Uterus (tissue), 4 donors: ENCODE results near the gene C20orf204. TPM values are rescaled to one million over a fixed set of nuclear protein-coding genes. Genes with fewer than 3 reads are reported as not detected.
"Not testable (repeated sequence)": the region's sequence is repeated elsewhere in the genome, so short reads cannot be mapped to it uniquely, and the experiment has no call there.

Source experiments
- DNase-seq, 2 donors: peaks; one replicate each; pipeline ENCODE4 v3.0.0-alpha.2; 2019 to 2020
- H3K27ac ChIP-seq, 2 donors: fragments of 200-600 bp; sonication (generic); 1 replicate in 1 of 2; 2 replicates in 1 of 2; pipeline ENCODE4 v1.5.1; 2016 to 2018
- H3K27me3 ChIP-seq, 2 donors: fragments of 200-600 bp; sonication (generic); one replicate each; pipeline ENCODE4 v1.5.1; 2018 to 2019; ENCODE audit warnings: control low read depth in 1 of 2
- H3K36me3 ChIP-seq, 2 donors: fragments of 200-600 bp; sonication (generic); one replicate each; pipeline ENCODE4 v1.5.1; 2019; ENCODE audit warnings: control low read depth in 1 of 2
- H3K4me1 ChIP-seq, 2 donors: fragments of 200-600 bp; sonication (generic); one replicate each; pipeline ENCODE4 v1.5.1; 2018 to 2019; ENCODE audit warnings: control low read depth in 1 of 2
- H3K4me3 ChIP-seq, 2 donors: fragments of 200-600 bp; sonication (generic); 1 replicate in 1 of 2; 2 replicates in 1 of 2; pipeline ENCODE4 v1.5.1; 2018 to 2019; ENCODE audit warnings: mild to moderate bottlenecking in 1 of 2
- H3K9me3 ChIP-seq, 2 donors: fragments of 200-600 bp; sonication (generic); one replicate each; pipeline ENCODE4 v1.5.1; 2019; ENCODE audit warnings: control low read depth in 1 of 2
- POLR2A ChIP-seq, 2 donors: fragments of 450-650 bp; IDR thresholded peaks; one replicate each; pipeline ENCODE4 v1.6.1; 2016; ENCODE audit warnings: antibody characterized with exemption in 2 of 2, mild to moderate bottlenecking in 1 of 2, moderate library complexity in 1 of 2
- intact Hi-C: fragments of 100-400 bp; cut with DNase I; formaldehyde crosslinking; loops from one replicate; pipeline ENCODE4 v1.15.1; 2023; ENCODE audit warnings: low total_unique reads
- microRNA-seq: library from miRNA; unstranded; fragments of <30 nt; microRNA quantifications from one replicate; pipeline ENCODE4, GENCODE V29; 2016; ENCODE audit warnings: borderline microRNAs expressed, borderline replicate concordance
- small RNA-seq: library from RNA; depleted of rRNA; stranded (forward); fragments of <200 nt; gene quantifications from one replicate; pipeline ENCODE3, GENCODE V24; 2016
- total RNA-seq, 4 donors: library from RNA; depleted of rRNA in 3 of 4; stranded (reverse); fragments of >200 nt in 3 of 4; gene quantifications; one replicate each; pipeline versions ENCODE4 v1.1.0 to v1.2.4, GENCODE V29; 2014 to 2023
- TF ChIP-seq, protein P1 (sequence below), 4 experiments: fragments of 200-600 bp in 2 of 4; fragments of 450-650 bp in 2 of 4; sonication (generic) in 2 of 4; IDR thresholded peaks; one replicate each; pipeline ENCODE4 v1.5.1; 2016 to 2019; ENCODE audit warnings: antibody characterized with exemption in 4 of 4, mild to moderate bottlenecking in 2 of 4, moderate library complexity in 1 of 4
- donor health status: DM: yes; HTN: yes; CAD: no.

C20orf204 gene
- total RNA-seq, 4 donors from 2014 or later, result 0.26 to 2.9 (median 1.9) TPM; not detected in 1

DNA sequence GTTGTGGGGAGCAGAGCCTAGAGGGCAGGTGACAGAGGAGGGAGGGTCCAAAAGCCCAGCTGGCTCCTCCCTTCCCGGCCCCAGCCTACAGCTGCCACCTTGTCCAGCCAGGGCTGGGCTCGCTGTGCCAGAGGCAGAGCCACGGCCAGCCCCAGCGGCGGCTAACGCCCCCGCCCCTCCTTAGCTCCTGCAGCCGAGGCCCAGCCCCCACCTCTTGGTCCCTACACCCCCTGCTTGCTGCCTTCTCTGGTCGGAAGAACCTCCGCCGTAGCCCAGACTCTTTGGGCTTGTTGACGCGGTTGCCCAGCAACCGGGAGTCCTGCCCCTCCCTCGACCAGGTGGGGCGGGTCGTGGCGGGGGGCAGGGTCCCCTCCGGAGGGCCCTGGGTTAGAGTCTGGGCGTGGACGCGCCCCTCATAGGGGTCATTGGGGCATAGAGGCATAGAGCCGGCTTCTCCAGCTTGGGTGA is 48.7 kb downstream of the C20orf204 start:
- H3K27me3 ChIP-seq, result peaks cover 0 to 6% of the 10 kb centered on the region in 2 donors

DNA sequence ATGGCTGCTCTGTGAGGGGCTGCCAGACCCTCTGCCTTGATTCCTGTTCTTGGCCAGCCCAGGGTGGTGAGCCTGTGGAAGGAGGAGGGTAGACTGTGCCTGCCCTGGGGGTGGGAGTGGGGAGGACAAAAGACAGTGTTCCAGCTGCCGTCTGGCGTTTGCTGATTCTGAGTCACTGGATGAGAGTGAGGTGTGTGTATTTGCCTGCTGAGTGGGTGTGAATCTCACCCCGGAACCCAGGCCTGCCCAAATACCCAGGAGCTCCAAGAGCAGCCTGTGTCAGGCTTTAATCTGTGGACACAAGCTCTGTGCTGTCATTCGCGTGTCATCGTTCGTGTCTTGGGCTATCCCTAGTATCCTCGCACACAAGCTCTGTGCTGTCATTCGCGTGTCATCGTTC is 50.8 kb downstream of the C20orf204 start:
- Histone ChIP-seq H3K27ac (no peak overlapping the region), H3K4me1 (peaks cover 0 to 6% of the 10 kb centered on the region in 2 donors), H3K36me3 (no peaks in the 10 kb centered on the region), H3K4me3 (no peak overlapping the region), H3K27me3 (peaks cover 0 to 6% of the 10 kb centered on the region in 2 donors), H3K9me3 (peaks cover 0 to 4% of the 10 kb centered on the region in 2 donors)
- no peak for DNase-seq
- intact Hi-C loops, result no loop called here
- TF ChIP-seq POLR2A (IDR thresholded peaks at IDR 0.05), result no peak
- TF ChIP-seq, protein P1, sequence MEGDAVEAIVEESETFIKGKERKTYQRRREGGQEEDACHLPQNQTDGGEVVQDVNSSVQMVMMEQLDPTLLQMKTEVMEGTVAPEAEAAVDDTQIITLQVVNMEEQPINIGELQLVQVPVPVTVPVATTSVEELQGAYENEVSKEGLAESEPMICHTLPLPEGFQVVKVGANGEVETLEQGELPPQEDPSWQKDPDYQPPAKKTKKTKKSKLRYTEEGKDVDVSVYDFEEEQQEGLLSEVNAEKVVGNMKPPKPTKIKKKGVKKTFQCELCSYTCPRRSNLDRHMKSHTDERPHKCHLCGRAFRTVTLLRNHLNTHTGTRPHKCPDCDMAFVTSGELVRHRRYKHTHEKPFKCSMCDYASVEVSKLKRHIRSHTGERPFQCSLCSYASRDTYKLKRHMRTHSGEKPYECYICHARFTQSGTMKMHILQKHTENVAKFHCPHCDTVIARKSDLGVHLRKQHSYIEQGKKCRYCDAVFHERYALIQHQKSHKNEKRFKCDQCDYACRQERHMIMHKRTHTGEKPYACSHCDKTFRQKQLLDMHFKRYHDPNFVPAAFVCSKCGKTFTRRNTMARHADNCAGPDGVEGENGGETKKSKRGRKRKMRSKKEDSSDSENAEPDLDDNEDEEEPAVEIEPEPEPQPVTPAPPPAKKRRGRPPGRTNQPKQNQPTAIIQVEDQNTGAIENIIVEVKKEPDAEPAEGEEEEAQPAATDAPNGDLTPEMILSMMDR (IDR thresholded peaks at IDR 0.05), result no peak

More for the DNA sequence above, 48.7 kb downstream of the C20orf204 start:
- Histone ChIP-seq H3K9me3 (peaks cover 0 to 4% of the 10 kb centered on the region in 2 donors), H3K4me1 (peaks cover 0 to 6% of the 10 kb centered on the region in 2 donors), H3K36me3 (no peaks in the 10 kb centered on the region), H3K27ac (no peak overlapping the region), H3K4me3 (no peak overlapping the region)
- intact Hi-C loops, result no loop called here
- TF ChIP-seq, protein P1 (IDR thresholded peaks at IDR 0.05), result no peak
- no peak for TF ChIP-seq POLR2A (IDR thresholded peaks at IDR 0.05)
- no peak for DNase-seq

DNA sequence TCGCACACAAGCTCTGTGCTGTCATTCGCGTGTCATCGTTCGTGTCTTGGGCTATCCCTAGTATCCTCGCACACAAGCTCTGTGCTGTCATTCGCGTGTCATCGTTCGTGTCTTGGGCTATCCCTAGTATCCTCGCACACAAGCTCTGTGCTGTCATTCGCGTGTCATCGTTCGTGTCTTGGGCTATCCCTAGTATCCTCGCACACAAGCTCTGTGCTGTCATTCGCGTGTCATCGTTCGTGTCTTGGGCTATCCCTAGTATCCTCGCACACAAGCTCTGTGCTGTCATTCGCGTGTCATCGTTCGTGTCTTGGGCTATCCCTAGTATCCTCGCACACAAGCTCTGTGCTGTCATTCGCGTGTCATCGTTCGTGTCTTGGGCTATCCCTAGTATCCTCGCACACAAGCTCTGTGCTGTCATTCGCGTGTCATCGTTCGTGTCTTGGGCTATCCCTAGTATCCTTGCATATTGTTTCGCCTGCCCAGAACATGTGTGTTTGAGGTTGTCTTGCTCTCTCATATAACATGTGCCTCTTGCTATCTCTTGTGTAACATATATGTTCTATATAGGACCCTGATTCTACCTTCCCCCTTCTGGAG is 51.3 kb downstream of the C20orf204 start:
- H3K27me3 ChIP-seq, H3K4me3 ChIP-seq, H3K4me1 ChIP-seq, H3K36me3 ChIP-seq, intact Hi-C loops, H3K9me3 ChIP-seq, DNase-seq, H3K27ac ChIP-seq: not testable (repeated sequence)

DNA sequence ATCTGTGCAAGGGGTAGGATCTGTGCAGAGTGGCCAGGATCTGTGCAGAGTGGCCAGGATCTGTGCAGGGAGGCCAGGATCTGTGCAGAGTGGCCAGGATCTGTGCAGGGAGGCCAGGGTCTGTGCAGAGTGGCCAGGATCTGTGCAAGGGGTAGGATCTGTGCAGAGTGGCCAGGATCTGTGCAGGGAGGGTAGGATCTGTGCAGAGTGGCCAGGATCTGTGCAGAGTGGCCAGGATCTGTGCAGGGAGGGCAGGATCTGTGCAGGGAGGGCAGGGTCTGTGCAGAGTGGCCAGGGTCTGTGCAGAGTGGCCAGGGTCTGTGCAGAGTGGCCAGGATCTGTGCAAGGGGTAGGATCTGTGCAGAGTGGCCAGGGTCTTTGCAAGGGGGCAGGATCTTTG is 52.6 kb downstream of the C20orf204 start:
- H3K9me3 ChIP-seq, H3K27me3 ChIP-seq, H3K36me3 ChIP-seq, H3K4me1 ChIP-seq, H3K4me3 ChIP-seq, H3K27ac ChIP-seq, DNase-seq, intact Hi-C loops: not testable (repeated sequence)

Small RNA genes lying within 50 kb of the gene (microRNA-seq; reads per million reads assigned to microRNA genes)
- not detected for gene MIR6813

Small RNA genes lying within 50 kb of the gene (small RNA-seq; reads per million reads assigned to genes)
- gene AL355803.1 (not detected), gene MIR6813 (not detected)

Other genes starting within 250 kb of the C20orf204 start
- 10 to 100 TPM in 3 of 4 donors, 1 to 10 TPM in 1; 5.0 to 62.8 (median 38.8) TPM for gene ZBTB46, start 204.9 kb upstream of the C20orf204 start, total RNA-seq
- gene ABHD16B, start 174.7 kb upstream of the C20orf204 start, total RNA-seq, result not detected
- 10 to 100 TPM; 44.1 to 77.8 (median 62.0) TPM for gene TPD52L2, start 170.9 kb upstream of the C20orf204 start, total RNA-seq
- gene DNAJC5, start 141.1 kb upstream of the C20orf204 start, total RNA-seq, result 10 to 100 TPM; 10.9 to 39.8 (median 25.6) TPM
- gene UCKL1, start 79.8 kb upstream of the C20orf204 start, total RNA-seq, result 10 to 100 TPM; 21.8 to 64.6 (median 23.5) TPM
- gene ZNF512B, start 66.3 kb upstream of the C20orf204 start, total RNA-seq, result 10 to 100 TPM in 3 of 4 donors, 1 to 10 TPM in 1; 4.7 to 23.3 (median 17.4) TPM
- 1 to 10 TPM in 2 of 4 donors, under 1 TPM in 1, not detected in 1; 0.83 to 7.6 (median 1.2) TPM for gene SAMD10, start 56.5 kb upstream of the C20orf204 start, total RNA-seq
- gene PRPF6, start 55.0 kb upstream of the C20orf204 start, total RNA-seq, result 10 to 100 TPM; 28.5 to 73.0 (median 69.6) TPM
- 100 to 1,000 TPM in 1 of 4 donors, 10 to 100 TPM in 2, 1 to 10 TPM in 1; 6.7 to 116 (median 19.1) TPM for gene SOX18, start 13.5 kb downstream of the C20orf204 start, total RNA-seq
- gene TCEA2, start 27.0 kb downstream of the C20orf204 start, total RNA-seq, result 10 to 100 TPM; 21.5 to 75.4 (median 27.2) TPM
- gene RGS19, start 43.3 kb downstream of the C20orf204 start, total RNA-seq, result 10 to 100 TPM in 1 of 4 donors, 1 to 10 TPM in 3; 4.6 to 38.8 (median 6.7) TPM
- 1 to 10 TPM in 1 of 4 donors, under 1 TPM in 2, not detected in 1; 0.51 to 1.9 (median 0.64) TPM for gene OPRL1, start 43.9 kb downstream of the C20orf204 start, total RNA-seq
- not detected for gene LKAAEAR1, start 48.2 kb downstream of the C20orf204 start, total RNA-seq
- not detected for gene NPBWR2, start 71.4 kb downstream of the C20orf204 start, total RNA-seq
- gene MYT1, start 128.3 kb downstream of the C20orf204 start, total RNA-seq, result under 1 TPM in 1 of 4 donors, not detected in 3; 0.21 TPM
- 100 to 1,000 TPM in 1 of 4 donors, 10 to 100 TPM in 3; 50.5 to 162 (median 66.1) TPM for gene PCMTD2, start 219.6 kb downstream of the C20orf204 start, total RNA-seq